Rectal smooth muscle tissue (tissue), 1 donor: Measurements from ENCODE around the gene PSORS1C1.

Source experiments
- H3K27ac ChIP-seq: one replicate; pipeline ENCODE4 v1.7.0; 2013; ENCODE audit warnings: low read depth, low read length, inconsistent platforms
- H3K27me3 ChIP-seq: one replicate; pipeline ENCODE4 v1.7.0; 2013; ENCODE audit warnings: low read length; ENCODE audit not compliant: control insufficient read depth, insufficient read depth
- H3K36me3 ChIP-seq: one replicate; pipeline ENCODE4 v1.7.0; 2013; ENCODE audit warnings: low read length; ENCODE audit not compliant: control insufficient read depth, insufficient read depth
- H3K4me1 ChIP-seq: one replicate; pipeline ENCODE4 v1.7.0; 2013; ENCODE audit warnings: low read length; ENCODE audit not compliant: control insufficient read depth, insufficient read depth
- H3K4me3 ChIP-seq: one replicate; pipeline ENCODE4 v1.7.0; 2013; ENCODE audit warnings: low read length
- H3K9ac ChIP-seq: one replicate; pipeline ENCODE4 v1.7.0; 2013; ENCODE audit warnings: low read length

Gene PSORS1C1

GRCh38 chr6:31138982-31139381 lies 24.4 kb downstream of the PSORS1C1 start, which contains the start of gene PSORS1C2:
PSORS1C2 (minus strand) TSS chr6:31139066; CDS start chr6:31139026, 40 bp downstream.
- Histone ChIP-seq H3K36me3 (peaks cover 3% of the 10 kb centered on the region), H3K27me3 (no peaks in the 10 kb centered on the region), H3K4me3 (no peak within 1 kb of the TSS), H3K27ac (no peak within 1 kb of the TSS), H3K9ac (no peak within 1 kb of the TSS), H3K4me1 (peaks cover 8% of the 10 kb centered on the region)

- Histone ChIP-seq H3K27me3 (no peaks in the 10 kb centered on the region), H3K9ac (no peak overlapping the region), H3K27ac (no peak overlapping the region), H3K4me3 (no peak overlapping the region), H3K4me1 (peaks cover 8% of the 10 kb centered on the region), H3K36me3 (peaks cover 3% of the 10 kb centered on the region)
Measured at GRCh38 chr6:31139599-31139998, 25.0 kb downstream of the PSORS1C1 start.

- H3K27me3 ChIP-seq: no peaks in the 10 kb centered on the region
- no peak overlapping the region for H3K9ac ChIP-seq
- no peak overlapping the region for H3K27ac ChIP-seq
- H3K36me3 ChIP-seq: peaks cover 3% of the 10 kb centered on the region
- peaks cover 8% of the 10 kb centered on the region for H3K4me1 ChIP-seq
- no peak overlapping the region for H3K4me3 ChIP-seq
Measured at GRCh38 chr6:31140643-31141042, 26.0 kb downstream of the PSORS1C1 start.

- Histone ChIP-seq H3K4me1 (peaks cover 8% of the 10 kb centered on the region), H3K36me3 (peaks cover 3% of the 10 kb centered on the region), H3K4me3 (no peak overlapping the region), H3K27ac (no peak overlapping the region), H3K27me3 (no peaks in the 10 kb centered on the region), H3K9ac (no peak overlapping the region)
Measured at GRCh38 chr6:31142361-31142761, 27.8 kb downstream of the PSORS1C1 start.

- Histone ChIP-seq H3K4me3 (no peak overlapping the region), H3K36me3 (peaks cover 3% of the 10 kb centered on the region), H3K9ac (no peak overlapping the region), H3K27me3 (no peaks in the 10 kb centered on the region), H3K4me1 (peaks cover 8% of the 10 kb centered on the region), H3K27ac (peak overlapping the region; percentile 33)
Measured at GRCh38 chr6:31143148-31143547, 28.5 kb downstream of the PSORS1C1 start.

GRCh38 chr6:31144296-31144969 lies 29.8 kb downstream of the PSORS1C1 start:
- H3K36me3 ChIP-seq: peaks cover 5% of the 10 kb centered on the region
- H3K4me3 ChIP-seq: no peak overlapping the region
- H3K27me3 ChIP-seq: no peaks in the 10 kb centered on the region
- H3K9ac ChIP-seq: no peak overlapping the region
- H3K27ac ChIP-seq: no peak overlapping the region
- peaks cover 8% of the 10 kb centered on the region for H3K4me1 ChIP-seq

- Histone ChIP-seq H3K27ac (no peak overlapping the region), H3K27me3 (no peaks in the 10 kb centered on the region), H3K9ac (no peak overlapping the region), H3K4me1 (peaks cover 8% of the 10 kb centered on the region), H3K36me3 (peaks cover 9% of the 10 kb centered on the region), H3K4me3 (no peak overlapping the region)
Measured at GRCh38 chr6:31144970-31145340, 30.4 kb downstream of the PSORS1C1 start.

- Histone ChIP-seq H3K4me3 (no peak overlapping the region), H3K9ac (no peak overlapping the region), H3K4me1 (peaks cover 8% of the 10 kb centered on the region), H3K36me3 (peaks cover 12% of the 10 kb centered on the region), H3K27me3 (no peaks in the 10 kb centered on the region), H3K27ac (no peak overlapping the region)
Measured at GRCh38 chr6:31145386-31145785, 30.8 kb downstream of the PSORS1C1 start.

- Histone ChIP-seq H3K27ac (no peak overlapping the region), H3K4me1 (no peaks in the 10 kb centered on the region), H3K27me3 (no peaks in the 10 kb centered on the region), H3K4me3 (no peak overlapping the region), H3K36me3 (peaks cover 16% of the 10 kb centered on the region), H3K9ac (no peak overlapping the region)
Measured at GRCh38 chr6:31149827-31150447, 35.3 kb downstream of the PSORS1C1 start.

GRCh38 chr6:31152781-31153180 lies 38.2 kb downstream of the PSORS1C1 start:
- Histone ChIP-seq H3K27me3 (no peaks in the 10 kb centered on the region), H3K4me3 (no peak overlapping the region), H3K36me3 (peaks cover 16% of the 10 kb centered on the region), H3K9ac (no peak overlapping the region), H3K4me1 (peaks cover 5% of the 10 kb centered on the region), H3K27ac (no peak overlapping the region)

GRCh38 chr6:31154436-31154835 lies 39.8 kb downstream of the PSORS1C1 start:
- H3K4me1 ChIP-seq: peaks cover 5% of the 10 kb centered on the region
- H3K27ac ChIP-seq: no peak overlapping the region
- peaks cover 14% of the 10 kb centered on the region for H3K36me3 ChIP-seq
- H3K27me3 ChIP-seq: no peaks in the 10 kb centered on the region
- no peak overlapping the region for H3K9ac ChIP-seq
- H3K4me3 ChIP-seq: no peak overlapping the region

GRCh38 chr6:31156641-31157040 lies 42.0 kb downstream of the PSORS1C1 start:
- H3K9ac ChIP-seq: no peak overlapping the region
- peaks cover 3% of the 10 kb centered on the region for H3K36me3 ChIP-seq
- H3K27ac ChIP-seq: no peak overlapping the region
- H3K4me3 ChIP-seq: no peak overlapping the region
- H3K4me1 ChIP-seq: peaks cover 5% of the 10 kb centered on the region
- H3K27me3 ChIP-seq: no peaks in the 10 kb centered on the region
